ENCODE measurements around the gene ALX4. TPM values are rescaled to one million over a fixed set of nuclear protein-coding genes. Genes with fewer than 3 reads are reported as not detected.

ALX4 gene
- total and polyA plus RNA-seq, 7 donors: 0.04 to 0.23 (median 0.14) TPM; not detected in 1

DNA sequence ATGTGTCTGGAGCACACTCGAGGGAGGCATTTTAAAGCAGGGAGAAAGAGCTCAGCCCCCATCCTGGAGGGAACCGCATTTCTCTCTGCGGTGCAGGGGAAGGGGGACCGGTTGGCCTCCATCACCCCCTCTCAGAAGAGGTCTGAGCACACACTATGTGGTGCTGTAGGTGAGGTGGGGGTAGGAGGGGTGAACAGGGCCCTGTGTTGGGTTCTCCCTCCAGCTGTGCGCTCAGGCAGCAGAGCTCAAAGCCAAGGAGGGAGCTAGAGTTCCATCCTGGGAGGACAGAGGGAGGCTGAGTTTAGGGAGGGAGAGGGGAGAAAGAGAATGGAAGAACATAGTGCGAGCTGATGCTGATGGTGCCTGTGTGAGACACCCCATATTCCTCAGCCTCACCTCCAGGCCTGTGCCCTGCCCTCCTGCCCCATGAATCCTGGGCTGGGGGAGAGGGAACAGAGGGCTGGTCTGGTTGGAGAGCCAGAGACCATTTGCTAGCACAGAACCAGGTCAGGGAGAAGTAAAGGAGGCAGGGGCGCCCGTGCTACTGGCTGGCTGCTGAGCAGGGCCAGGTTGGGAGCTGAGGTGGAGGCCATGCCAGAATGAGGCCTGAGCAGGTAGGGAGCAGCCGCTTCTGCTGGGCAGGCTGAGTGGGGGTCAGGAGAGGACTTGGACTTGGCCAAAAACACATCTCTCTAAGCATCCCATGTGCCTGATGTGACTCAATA, 43.7 kb downstream of the ALX4 start:
- H3K27me3 ChIP-seq (ENCODE audit: insufficient read depth in 3 of 3, low read length in 2 of 3): no peaks in the 10 kb centered on the region
- DNase-seq (no peak), ATAC-seq (no peak)
- no peaks in the 10 kb centered on the region for H3K4me1 ChIP-seq
- no peak overlapping the region for H3K4me3 ChIP-seq
- WGBS, 3 donors: 80 to 85% (median 81%) methylated on average over 9 of the region's 9 CpGs
- intact Hi-C loops (cut with DNase I): loop anchor here in 1 of 2 donors (10.0 kb wide), 1 partner anchor 61 kb away; no protein-coding TSS in a partner anchor
- H3K36me3 ChIP-seq (ENCODE audit: insufficient read depth in 1 of 2, low read depth in 1 of 2): no peaks in the 10 kb centered on the region
- no peaks in the 10 kb centered on the region for H3K9me3 ChIP-seq
- no peak overlapping the region for H3K27ac ChIP-seq
- TF ChIP-seq, protein P1, sequence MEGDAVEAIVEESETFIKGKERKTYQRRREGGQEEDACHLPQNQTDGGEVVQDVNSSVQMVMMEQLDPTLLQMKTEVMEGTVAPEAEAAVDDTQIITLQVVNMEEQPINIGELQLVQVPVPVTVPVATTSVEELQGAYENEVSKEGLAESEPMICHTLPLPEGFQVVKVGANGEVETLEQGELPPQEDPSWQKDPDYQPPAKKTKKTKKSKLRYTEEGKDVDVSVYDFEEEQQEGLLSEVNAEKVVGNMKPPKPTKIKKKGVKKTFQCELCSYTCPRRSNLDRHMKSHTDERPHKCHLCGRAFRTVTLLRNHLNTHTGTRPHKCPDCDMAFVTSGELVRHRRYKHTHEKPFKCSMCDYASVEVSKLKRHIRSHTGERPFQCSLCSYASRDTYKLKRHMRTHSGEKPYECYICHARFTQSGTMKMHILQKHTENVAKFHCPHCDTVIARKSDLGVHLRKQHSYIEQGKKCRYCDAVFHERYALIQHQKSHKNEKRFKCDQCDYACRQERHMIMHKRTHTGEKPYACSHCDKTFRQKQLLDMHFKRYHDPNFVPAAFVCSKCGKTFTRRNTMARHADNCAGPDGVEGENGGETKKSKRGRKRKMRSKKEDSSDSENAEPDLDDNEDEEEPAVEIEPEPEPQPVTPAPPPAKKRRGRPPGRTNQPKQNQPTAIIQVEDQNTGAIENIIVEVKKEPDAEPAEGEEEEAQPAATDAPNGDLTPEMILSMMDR (IDR thresholded peaks at IDR 0.05): no peak

GRCh38 chr11:44264761-44265160, 45.2 kb downstream of the ALX4 start:
- H3K4me1 ChIP-seq: peaks cover 9% of the 10 kb centered on the region
- intact Hi-C loops (cut with DNase I): loop anchor here in 1 of 2 donors (10.0 kb wide), 1 partner anchor 60 kb away; no protein-coding TSS in a partner anchor
- H3K36me3 ChIP-seq (ENCODE audit: insufficient read depth in 1 of 2, low read depth in 1 of 2): no peaks in the 10 kb centered on the region
- H3K27me3 ChIP-seq (ENCODE audit: insufficient read depth in 3 of 3, low read length in 2 of 3): no peaks in the 10 kb centered on the region
- WGBS, 3 donors: 91 to 94% (median 91%) methylated on average over 22 of the region's 22 CpGs
- H3K9me3 ChIP-seq: no peaks in the 10 kb centered on the region
- DNase-seq (no peak), ATAC-seq (no peak)
- no peak overlapping the region for H3K4me3 ChIP-seq
- TF ChIP-seq, protein P1 (IDR thresholded peaks at IDR 0.05): no peak
- no peak overlapping the region for H3K27ac ChIP-seq

DNA sequence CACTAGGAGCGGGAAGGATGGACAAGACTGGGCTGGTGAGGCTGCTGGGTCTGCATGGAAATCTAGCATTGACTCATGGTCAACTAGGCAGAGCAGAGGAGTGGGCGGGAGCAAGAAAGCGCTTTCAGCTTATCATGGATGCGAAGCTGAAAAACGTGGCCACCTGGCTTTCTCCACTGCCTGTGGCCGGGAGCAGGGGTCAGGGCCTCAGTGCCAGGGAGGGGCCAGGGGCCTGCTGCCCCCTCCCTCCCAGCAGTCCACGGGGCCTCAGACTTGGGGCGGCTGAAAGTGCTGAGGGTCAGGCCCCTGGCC, 45.5 kb downstream of the ALX4 start:
- WGBS, 3 donors: 83 to 91% (median 89%) methylated on average over 8 of the region's 8 CpGs
- Histone ChIP-seq H3K4me3 (no peak overlapping the region), H3K36me3 (ENCODE audit: insufficient read depth in 1 of 2, low read depth in 1 of 2) (no peaks in the 10 kb centered on the region), H3K27ac (no peak overlapping the region), H3K27me3 (ENCODE audit: insufficient read depth in 3 of 3, low read length in 2 of 3) (no peaks in the 10 kb centered on the region), H3K4me1 (peaks cover 12% of the 10 kb centered on the region), H3K9me3 (no peaks in the 10 kb centered on the region)
- intact Hi-C loops (cut with DNase I): loop anchor here in 1 of 2 donors (10.0 kb wide), 1 partner anchor 60 kb away; no protein-coding TSS in a partner anchor
- TF ChIP-seq, protein P1 (IDR thresholded peaks at IDR 0.05): no peak
- ATAC-seq: no peak
- DNase-seq: no peak

DNA sequence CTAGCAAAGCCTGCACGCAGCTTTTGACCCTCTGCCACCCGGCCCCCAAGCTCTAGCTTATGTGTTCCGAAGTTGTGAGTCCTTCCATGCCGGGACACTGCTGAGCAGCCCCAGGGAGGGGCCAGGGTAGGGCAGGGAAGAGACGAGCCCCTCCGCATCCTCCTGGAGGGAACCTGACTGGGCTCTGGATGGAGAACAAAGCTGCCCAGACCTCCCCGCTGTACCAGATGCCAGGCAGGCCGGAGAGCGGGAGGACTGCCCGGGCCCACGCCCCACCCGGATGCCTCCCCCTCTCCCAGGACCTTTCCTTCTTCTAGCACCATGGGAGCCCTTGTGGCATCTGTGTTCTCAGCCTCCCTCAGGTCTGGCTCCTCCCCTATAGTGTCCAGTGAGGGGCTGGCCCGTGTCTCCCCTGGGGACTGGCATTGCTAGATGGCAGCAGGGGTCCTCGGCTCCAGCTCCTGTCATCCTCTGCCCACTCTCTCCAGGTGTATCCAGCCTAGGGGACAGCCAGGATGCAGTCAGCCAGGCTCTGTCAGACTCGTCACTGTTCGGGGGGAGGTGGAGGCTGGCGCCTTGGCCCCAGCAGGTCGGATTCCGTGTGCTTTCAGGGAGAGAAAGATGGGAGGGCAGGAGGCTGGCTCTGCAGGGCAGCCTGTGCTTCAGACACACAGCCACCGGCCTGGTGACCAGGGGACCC, 46.1 kb downstream of the ALX4 start:
- Histone ChIP-seq H3K4me1 (peaks cover 12% of the 10 kb centered on the region), H3K36me3 (ENCODE audit: insufficient read depth in 1 of 2, low read depth in 1 of 2) (no peaks in the 10 kb centered on the region), H3K27me3 (ENCODE audit: insufficient read depth in 3 of 3, low read length in 2 of 3) (no peaks in the 10 kb centered on the region), H3K27ac (no peak overlapping the region), H3K4me3 (no peak overlapping the region), H3K9me3 (no peaks in the 10 kb centered on the region)
- DNase-seq (no peak), ATAC-seq (no peak)
- intact Hi-C loops (cut with DNase I): loop anchor here in 1 of 2 donors (10.0 kb wide), 1 partner anchor 59 kb away; no protein-coding TSS in a partner anchor
- TF ChIP-seq, protein P1 (IDR thresholded peaks at IDR 0.05): no peak
- WGBS, 3 donors: 87 to 92% (median 90%) methylated on average over 20 of the region's 20 CpGs
